ENCODE data around the gene RNASE12. TPM values are rescaled to one million over a fixed set of nuclear protein-coding genes. Genes with fewer than 3 reads are reported as not detected.

The RNASE12 gene
- total RNA-seq, 1 donor from 2014 or later = not detected

- H3K4me1 Mint-ChIP-seq = peaks cover 3% of the 10 kb centered on the region
- peaks cover 12% of the 10 kb centered on the region for H3K9me3 Mint-ChIP-seq
- no peak for TF ChIP-seq CTCF (IDR thresholded peaks at IDR 0.05; ENCODE audit: unreplicated experiment)
- no peaks in the 10 kb centered on the region for H3K36me3 Mint-ChIP-seq
- no peak overlapping the region for H3K27ac Mint-ChIP-seq
- no peaks in the 10 kb centered on the region for H3K27me3 Mint-ChIP-seq (ENCODE audit: low read depth)
- DNase-seq (ENCODE audit: low spot score in 2 of 2, unreplicated experiment in 2 of 2) = no peak
- H3K4me3 Mint-ChIP-seq = no peak overlapping the region
Measured at GRCh38 chr14:20564501-20564997, 26.6 kb downstream of the RNASE12 start.

- Mint-ChIP-seq H3K27ac (no peak overlapping the region), H3K4me3 (no peak overlapping the region), H3K4me1 (peaks cover 9% of the 10 kb centered on the region), H3K9me3 (peaks cover 6% of the 10 kb centered on the region), H3K27me3 (ENCODE audit: low read depth) (no peaks in the 10 kb centered on the region), H3K36me3 (no peaks in the 10 kb centered on the region)
- DNase-seq (ENCODE audit: low spot score in 2 of 2, unreplicated experiment in 2 of 2) = no peak
- TF ChIP-seq CTCF (IDR thresholded peaks at IDR 0.05; ENCODE audit: unreplicated experiment) = no peak
Measured at GRCh38 chr14:20563971-20564370, 27.2 kb downstream of the RNASE12 start.

GRCh38 chr14:20560961-20561360, 30.2 kb downstream of the RNASE12 start, which contains the start of gene RNASE9:
Gene RNASE9 (minus strand): TSS chr14:20561047.
- H3K4me1 Mint-ChIP-seq = peaks cover 24% of the 10 kb centered on the region
- H3K27ac Mint-ChIP-seq = peak within 1 kb of the TSS; percentile 84
- DNase-seq (ENCODE audit: low spot score in 2 of 2, unreplicated experiment in 2 of 2) = no peak
- no peaks in the 10 kb centered on the region for H3K27me3 Mint-ChIP-seq (ENCODE audit: low read depth)
- no peaks in the 10 kb centered on the region for H3K9me3 Mint-ChIP-seq
- no peak within 1 kb of the TSS for H3K4me3 Mint-ChIP-seq
- TF ChIP-seq CTCF (IDR thresholded peaks at IDR 0.05; ENCODE audit: unreplicated experiment) = no peak
- H3K36me3 Mint-ChIP-seq = no peaks in the 10 kb centered on the region

GRCh38 chr14:20559461-20559904, 31.7 kb downstream of the RNASE12 start:
- H3K27me3 Mint-ChIP-seq (ENCODE audit: low read depth) = no peaks in the 10 kb centered on the region
- TF ChIP-seq CTCF (IDR thresholded peaks at IDR 0.05; ENCODE audit: unreplicated experiment) = no peak
- peaks cover 24% of the 10 kb centered on the region for H3K4me1 Mint-ChIP-seq
- H3K9me3 Mint-ChIP-seq = no peaks in the 10 kb centered on the region
- H3K4me3 Mint-ChIP-seq = no peak overlapping the region
- H3K36me3 Mint-ChIP-seq = no peaks in the 10 kb centered on the region
- H3K27ac Mint-ChIP-seq = peak overlapping the region; percentile 84
- no peak for DNase-seq (ENCODE audit: low spot score in 2 of 2, unreplicated experiment in 2 of 2)

- H3K4me3 Mint-ChIP-seq = no peak overlapping the region
- peaks cover 24% of the 10 kb centered on the region for H3K4me1 Mint-ChIP-seq
- DNase-seq (ENCODE audit: low spot score in 2 of 2, unreplicated experiment in 2 of 2) = no peak
- H3K9me3 Mint-ChIP-seq = no peaks in the 10 kb centered on the region
- peak overlapping the region; percentile 10 for H3K27ac Mint-ChIP-seq
- H3K27me3 Mint-ChIP-seq (ENCODE audit: low read depth) = no peaks in the 10 kb centered on the region
- TF ChIP-seq CTCF (IDR thresholded peaks at IDR 0.05; ENCODE audit: unreplicated experiment) = no peak
- H3K36me3 Mint-ChIP-seq = no peaks in the 10 kb centered on the region
Measured at GRCh38 chr14:20557212-20557542, 34.0 kb downstream of the RNASE12 start.
